ENCODE data around the gene TEDC2.

TEDC2 gene

DNA sequence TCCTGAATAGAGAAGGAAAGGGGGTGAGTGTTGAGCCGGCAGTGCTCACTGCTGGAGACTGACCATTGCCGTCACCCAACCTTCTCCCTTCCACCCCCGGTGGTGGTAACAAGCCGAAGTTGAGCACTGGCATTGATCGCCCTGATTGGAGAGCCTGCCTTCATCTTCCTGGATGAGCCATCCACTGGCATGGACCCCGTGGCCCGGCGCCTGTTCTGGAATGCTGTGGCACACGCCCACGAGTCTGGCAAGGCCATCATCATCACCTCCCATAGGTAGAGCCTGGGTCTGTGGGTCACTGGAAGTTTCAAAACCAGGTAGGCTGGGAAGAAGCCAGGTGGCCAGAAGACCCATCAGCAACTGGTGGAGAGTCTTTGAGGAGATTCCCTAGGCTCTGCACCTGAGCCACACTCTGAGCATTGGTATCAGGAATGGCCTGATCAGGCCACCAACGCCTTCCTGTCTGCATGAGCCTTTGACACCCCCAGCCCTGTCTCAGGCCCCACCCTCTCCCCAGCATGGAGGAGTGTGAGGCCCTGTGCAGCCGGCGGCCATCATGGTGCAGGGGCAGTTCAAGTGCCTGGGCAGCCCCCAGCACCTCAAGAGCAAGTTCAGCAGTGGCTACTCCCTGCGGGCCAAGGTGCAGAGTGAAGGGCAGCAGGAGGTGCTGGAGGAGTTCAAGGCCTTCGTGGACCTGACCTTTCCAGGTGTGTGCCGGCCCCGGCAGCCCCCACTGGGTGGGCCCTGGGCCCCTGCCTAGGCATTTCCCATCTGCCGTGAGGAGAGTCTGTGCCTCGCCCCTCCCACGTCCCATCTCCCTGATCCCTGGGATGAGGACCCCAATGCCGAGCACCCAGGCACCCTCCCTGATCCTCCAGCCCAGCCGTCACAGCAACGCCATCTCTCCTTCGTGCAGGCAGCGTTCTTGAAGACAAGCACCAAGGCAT lies 35.6 kb upstream of the TEDC2 start:
- no peak overlapping the region for H3K4me2 ChIP-seq
- H3K27me3 ChIP-seq (ENCODE audit: insufficient read depth, low read depth) = no peaks in the 10 kb centered on the region
- H3K36me3 ChIP-seq (ENCODE audit: insufficient read depth) = no peaks in the 10 kb centered on the region
- H3K4me3 ChIP-seq (IDR thresholded peaks at IDR 0.05; ENCODE audit: insufficient read depth, low read depth, low read length) = no peak overlapping the region
- H4K20me1 ChIP-seq (ENCODE audit: insufficient read depth) = no peaks in the 10 kb centered on the region
- H3K9ac ChIP-seq = no peak overlapping the region
- H3K4me1 ChIP-seq (ENCODE audit: low read depth, poor library complexity, severe bottlenecking) = peaks cover 5% of the 10 kb centered on the region
- no peaks in the 10 kb centered on the region for H3K79me2 ChIP-seq (ENCODE audit: insufficient read depth, low read depth)
- TF ChIP-seq, protein P1, sequence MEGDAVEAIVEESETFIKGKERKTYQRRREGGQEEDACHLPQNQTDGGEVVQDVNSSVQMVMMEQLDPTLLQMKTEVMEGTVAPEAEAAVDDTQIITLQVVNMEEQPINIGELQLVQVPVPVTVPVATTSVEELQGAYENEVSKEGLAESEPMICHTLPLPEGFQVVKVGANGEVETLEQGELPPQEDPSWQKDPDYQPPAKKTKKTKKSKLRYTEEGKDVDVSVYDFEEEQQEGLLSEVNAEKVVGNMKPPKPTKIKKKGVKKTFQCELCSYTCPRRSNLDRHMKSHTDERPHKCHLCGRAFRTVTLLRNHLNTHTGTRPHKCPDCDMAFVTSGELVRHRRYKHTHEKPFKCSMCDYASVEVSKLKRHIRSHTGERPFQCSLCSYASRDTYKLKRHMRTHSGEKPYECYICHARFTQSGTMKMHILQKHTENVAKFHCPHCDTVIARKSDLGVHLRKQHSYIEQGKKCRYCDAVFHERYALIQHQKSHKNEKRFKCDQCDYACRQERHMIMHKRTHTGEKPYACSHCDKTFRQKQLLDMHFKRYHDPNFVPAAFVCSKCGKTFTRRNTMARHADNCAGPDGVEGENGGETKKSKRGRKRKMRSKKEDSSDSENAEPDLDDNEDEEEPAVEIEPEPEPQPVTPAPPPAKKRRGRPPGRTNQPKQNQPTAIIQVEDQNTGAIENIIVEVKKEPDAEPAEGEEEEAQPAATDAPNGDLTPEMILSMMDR (conservative IDR thresholded peaks at IDR 0.05; ENCODE audit: low read depth, low read length) = no peak
- H3K27ac ChIP-seq = no peak overlapping the region
- H2AFZ ChIP-seq (ENCODE audit: low read depth) = no peak overlapping the region

DNA sequence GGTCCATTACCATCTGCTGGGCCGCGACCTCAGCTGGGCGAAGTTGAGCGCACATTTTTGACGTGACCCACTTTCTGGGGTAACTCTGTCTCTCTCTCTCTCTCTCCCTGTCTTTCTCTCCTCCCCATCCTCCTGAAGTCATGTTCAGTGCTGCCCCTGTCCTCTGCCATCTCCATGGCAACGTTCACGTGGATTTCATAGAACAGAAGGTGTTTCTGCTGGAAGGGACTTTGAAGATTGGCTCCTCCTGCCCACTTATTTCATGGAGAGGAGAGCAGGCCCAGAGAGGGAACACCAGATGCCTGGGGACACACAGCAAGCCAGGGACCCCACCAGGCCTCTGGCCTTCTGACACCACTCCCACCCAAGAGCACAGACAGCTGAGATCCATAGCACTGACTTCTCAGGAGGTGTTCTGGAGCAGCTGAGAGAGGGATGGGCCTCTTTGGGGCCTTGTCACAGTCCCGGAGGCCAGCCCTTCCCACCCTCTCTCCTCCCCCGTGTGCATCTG lies 34.8 kb upstream of the TEDC2 start:
- TF ChIP-seq, protein P1 (conservative IDR thresholded peaks at IDR 0.05; ENCODE audit: low read depth, low read length) = no peak
- no peak overlapping the region for H3K9ac ChIP-seq
- no peaks in the 10 kb centered on the region for H3K36me3 ChIP-seq (ENCODE audit: insufficient read depth)
- H3K27me3 ChIP-seq (ENCODE audit: insufficient read depth, low read depth) = no peaks in the 10 kb centered on the region
- H3K4me2 ChIP-seq = no peak overlapping the region
- H3K27ac ChIP-seq = no peak overlapping the region
- no peaks in the 10 kb centered on the region for H4K20me1 ChIP-seq (ENCODE audit: insufficient read depth)
- no peak overlapping the region for H3K4me3 ChIP-seq (IDR thresholded peaks at IDR 0.05; ENCODE audit: insufficient read depth, low read depth, low read length)
- peaks cover 6% of the 10 kb centered on the region for H3K4me1 ChIP-seq (ENCODE audit: low read depth, poor library complexity, severe bottlenecking)
- H2AFZ ChIP-seq (ENCODE audit: low read depth) = no peak overlapping the region
- peaks cover 7% of the 10 kb centered on the region; the same call in 1 of the 2 replicates for H3K79me2 ChIP-seq (ENCODE audit: insufficient read depth, low read depth)

DNA sequence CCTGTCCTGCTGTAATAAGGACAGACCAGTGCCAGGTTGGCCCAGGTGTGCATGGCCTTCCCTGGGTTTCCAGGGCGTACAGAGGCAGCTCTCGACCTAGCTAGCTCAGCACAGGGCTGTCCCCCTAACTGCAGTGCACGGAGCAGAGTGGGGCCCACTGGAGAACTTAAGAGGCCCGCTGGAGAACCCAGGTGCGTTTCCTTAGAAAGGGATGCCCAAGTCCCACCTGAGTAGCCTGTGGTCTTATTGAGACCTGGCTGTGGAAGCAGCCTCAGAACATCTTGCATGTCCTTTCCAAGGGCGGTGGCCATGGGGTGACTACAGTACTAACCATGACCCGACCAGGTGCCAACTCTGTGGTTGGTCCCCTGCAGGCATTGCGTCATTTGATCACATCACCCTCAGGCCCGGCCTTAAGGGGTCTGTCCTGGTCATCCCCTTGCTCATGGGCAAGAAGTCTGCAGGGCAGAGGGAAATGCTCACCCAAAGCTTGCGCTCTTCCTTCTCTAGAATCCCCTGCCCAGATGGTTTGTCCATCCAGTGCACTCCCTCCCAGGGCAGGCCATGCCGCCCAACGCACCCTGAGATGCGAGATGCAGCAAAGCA lies 34.0 kb upstream of the TEDC2 start:
- H3K27me3 ChIP-seq (ENCODE audit: insufficient read depth, low read depth) = no peaks in the 10 kb centered on the region
- H3K79me2 ChIP-seq (ENCODE audit: insufficient read depth, low read depth) = peaks cover 16% of the 10 kb centered on the region
- TF ChIP-seq, protein P1 (conservative IDR thresholded peaks at IDR 0.05; ENCODE audit: low read depth, low read length) = no peak
- peaks cover 14% of the 10 kb centered on the region for H3K4me1 ChIP-seq (ENCODE audit: low read depth, poor library complexity, severe bottlenecking)
- H3K36me3 ChIP-seq (ENCODE audit: insufficient read depth) = no peaks in the 10 kb centered on the region
- no peak overlapping the region for H2AFZ ChIP-seq (ENCODE audit: low read depth)
- H4K20me1 ChIP-seq (ENCODE audit: insufficient read depth) = no peaks in the 10 kb centered on the region
- no peak overlapping the region for H3K9ac ChIP-seq
- H3K4me2 ChIP-seq = no peak overlapping the region
- no peak overlapping the region for H3K4me3 ChIP-seq (IDR thresholded peaks at IDR 0.05; ENCODE audit: insufficient read depth, low read depth, low read length)
- no peak overlapping the region for H3K27ac ChIP-seq

DNA sequence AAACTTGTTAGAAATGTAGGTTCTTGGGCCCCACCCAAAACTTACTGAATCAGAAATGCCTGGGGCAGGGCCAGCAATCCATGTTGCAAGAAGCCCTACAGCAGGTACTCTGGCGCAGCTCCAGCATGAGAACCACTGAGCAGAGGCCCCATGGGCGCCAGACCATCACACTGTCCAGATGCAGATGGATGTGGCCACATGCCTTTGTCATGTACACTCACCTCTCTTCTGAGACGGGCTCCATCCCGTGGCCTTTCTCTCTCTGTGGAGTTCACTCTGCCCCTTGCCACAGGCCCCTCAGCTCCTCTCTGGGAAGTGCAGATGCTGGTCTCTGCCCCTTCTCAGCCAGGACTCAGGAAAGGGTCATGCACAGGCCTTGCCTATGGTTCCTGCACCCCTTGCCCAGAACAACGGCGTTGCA lies 33.0 kb upstream of the TEDC2 start:
- Histone ChIP-seq H3K27ac (no peak overlapping the region), H3K36me3 (ENCODE audit: insufficient read depth) (no peaks in the 10 kb centered on the region; the same call in 1 of the 2 replicates), H3K4me1 (ENCODE audit: low read depth, poor library complexity, severe bottlenecking) (peaks cover 17% of the 10 kb centered on the region), H3K79me2 (ENCODE audit: insufficient read depth, low read depth) (peaks cover 22% of the 10 kb centered on the region), H4K20me1 (ENCODE audit: insufficient read depth) (no peaks in the 10 kb centered on the region), H3K4me3 (IDR thresholded peaks at IDR 0.05; ENCODE audit: insufficient read depth, low read depth, low read length) (no peak overlapping the region), H3K4me2 (no peak overlapping the region), H3K9ac (no peak overlapping the region), H2AFZ (ENCODE audit: low read depth) (no peak overlapping the region), H3K27me3 (ENCODE audit: insufficient read depth, low read depth) (no peaks in the 10 kb centered on the region)
- TF ChIP-seq, protein P1 (conservative IDR thresholded peaks at IDR 0.05; ENCODE audit: low read depth, low read length) = no peak
